ENCODE results near the gene TBC1D16. TPM values are rescaled to one million over a fixed set of nuclear protein-coding genes. Genes with fewer than 3 reads are reported as not detected.

The TBC1D16 gene
- total RNA-seq, 2 donors from 2014 or later, result 45.9 to 52.1 TPM

DNA sequence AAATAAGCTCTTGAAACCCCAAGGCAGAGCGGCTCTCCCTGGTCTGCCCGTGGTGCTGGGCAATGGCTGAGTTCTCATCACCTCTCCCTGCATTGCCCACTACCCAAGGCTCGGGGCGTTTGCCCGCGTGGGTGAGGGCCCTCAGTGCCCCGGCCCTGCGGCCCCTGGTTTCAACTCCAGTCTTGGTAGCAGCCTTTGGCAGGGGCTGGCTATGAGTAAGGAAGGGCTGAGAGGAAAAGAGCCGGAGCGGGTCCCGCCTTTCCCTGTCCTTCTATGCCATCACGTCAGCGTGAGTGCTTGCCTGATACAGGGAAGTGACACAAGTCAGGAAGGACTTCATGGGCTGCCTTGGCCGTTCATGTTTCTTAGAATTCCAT is 124.7 kb downstream of the TBC1D16 start:
- Histone ChIP-seq H3K27ac (no peak overlapping the region), H3K27me3 (replicated peaks; ENCODE audit: insufficient read depth) (peaks cover 3% of the 10 kb centered on the region), H3K4me3 (no peak overlapping the region), H3K36me3 (no peaks in the 10 kb centered on the region), H3K9me3 (no peaks in the 10 kb centered on the region), H3K4me1 (ENCODE audit: control insufficient read depth in 1 of 2, low read depth in 2 of 2) (no peaks in the 10 kb centered on the region)
- DNase-seq (ENCODE audit: low spot score), result no peak
- no peak for ATAC-seq (ENCODE audit: insufficient number of reproducible peaks, low FRiP score, low read depth)
- TF ChIP-seq, protein P1, sequence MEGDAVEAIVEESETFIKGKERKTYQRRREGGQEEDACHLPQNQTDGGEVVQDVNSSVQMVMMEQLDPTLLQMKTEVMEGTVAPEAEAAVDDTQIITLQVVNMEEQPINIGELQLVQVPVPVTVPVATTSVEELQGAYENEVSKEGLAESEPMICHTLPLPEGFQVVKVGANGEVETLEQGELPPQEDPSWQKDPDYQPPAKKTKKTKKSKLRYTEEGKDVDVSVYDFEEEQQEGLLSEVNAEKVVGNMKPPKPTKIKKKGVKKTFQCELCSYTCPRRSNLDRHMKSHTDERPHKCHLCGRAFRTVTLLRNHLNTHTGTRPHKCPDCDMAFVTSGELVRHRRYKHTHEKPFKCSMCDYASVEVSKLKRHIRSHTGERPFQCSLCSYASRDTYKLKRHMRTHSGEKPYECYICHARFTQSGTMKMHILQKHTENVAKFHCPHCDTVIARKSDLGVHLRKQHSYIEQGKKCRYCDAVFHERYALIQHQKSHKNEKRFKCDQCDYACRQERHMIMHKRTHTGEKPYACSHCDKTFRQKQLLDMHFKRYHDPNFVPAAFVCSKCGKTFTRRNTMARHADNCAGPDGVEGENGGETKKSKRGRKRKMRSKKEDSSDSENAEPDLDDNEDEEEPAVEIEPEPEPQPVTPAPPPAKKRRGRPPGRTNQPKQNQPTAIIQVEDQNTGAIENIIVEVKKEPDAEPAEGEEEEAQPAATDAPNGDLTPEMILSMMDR (IDR thresholded peaks at IDR 0.05), result no peak

DNA sequence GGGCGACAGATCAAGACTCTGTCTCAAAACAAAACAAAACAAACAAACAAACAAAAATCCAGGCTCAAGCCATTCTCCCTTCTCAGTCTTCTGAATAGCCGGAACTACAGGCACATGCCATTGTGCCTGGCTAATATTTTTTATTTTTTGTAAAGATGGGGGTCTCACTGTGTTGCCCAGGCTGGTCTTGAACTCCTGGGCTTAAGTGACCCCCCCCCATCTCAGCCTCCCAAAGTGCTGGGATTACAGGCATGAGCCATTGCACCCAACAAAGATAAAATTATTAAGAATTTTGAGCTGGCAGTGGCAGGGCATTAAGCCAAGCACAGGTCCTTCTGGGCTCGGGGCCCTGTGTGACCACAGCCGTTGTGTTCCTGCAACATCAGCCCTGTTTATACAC is 126.6 kb downstream of the TBC1D16 start:
- DNase-seq (ENCODE audit: low spot score), result no peak
- no peak overlapping the region for H3K27ac ChIP-seq
- TF ChIP-seq, protein P1 (IDR thresholded peaks at IDR 0.05), result no peak
- no peaks in the 10 kb centered on the region for H3K4me1 ChIP-seq (ENCODE audit: control insufficient read depth in 1 of 2, low read depth in 2 of 2)
- no peaks in the 10 kb centered on the region for H3K36me3 ChIP-seq
- H3K27me3 ChIP-seq (replicated peaks; ENCODE audit: insufficient read depth), result peaks cover 3% of the 10 kb centered on the region
- ATAC-seq (ENCODE audit: insufficient number of reproducible peaks, low FRiP score, low read depth), result no peak
- no peaks in the 10 kb centered on the region for H3K9me3 ChIP-seq
- H3K4me3 ChIP-seq, result no peak overlapping the region

DNA sequence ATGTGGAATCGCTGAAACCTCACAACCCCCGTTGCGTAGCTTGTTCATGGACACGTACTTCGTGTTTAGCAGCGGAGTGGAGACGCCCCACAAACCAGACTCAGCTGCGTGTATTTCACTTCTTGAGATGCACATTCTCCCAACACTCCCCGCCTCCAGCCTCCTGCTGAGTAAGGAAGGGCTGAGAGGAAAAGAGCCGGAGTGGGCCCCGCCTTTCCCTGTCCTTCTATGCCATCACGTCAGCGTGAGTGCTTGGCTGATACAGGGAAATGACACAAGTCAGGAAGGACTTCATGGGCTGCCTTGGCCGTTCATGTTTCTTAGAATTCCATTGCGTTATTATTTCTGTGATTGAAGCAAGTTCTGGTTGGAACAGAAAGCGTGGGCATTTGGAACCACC is 127.8 kb downstream of the TBC1D16 start:
- Histone ChIP-seq H3K4me1 (ENCODE audit: control insufficient read depth in 1 of 2, low read depth in 2 of 2) (no peaks in the 10 kb centered on the region), H3K9me3 (no peaks in the 10 kb centered on the region), H3K27ac (no peak overlapping the region), H3K36me3 (no peaks in the 10 kb centered on the region), H3K4me3 (no peak overlapping the region), H3K27me3 (replicated peaks; ENCODE audit: insufficient read depth) (peaks cover 3% of the 10 kb centered on the region)
- TF ChIP-seq, protein P1 (IDR thresholded peaks at IDR 0.05), result no peak
- ATAC-seq (ENCODE audit: insufficient number of reproducible peaks, low FRiP score, low read depth) (no peak), DNase-seq (ENCODE audit: low spot score) (no peak)

DNA sequence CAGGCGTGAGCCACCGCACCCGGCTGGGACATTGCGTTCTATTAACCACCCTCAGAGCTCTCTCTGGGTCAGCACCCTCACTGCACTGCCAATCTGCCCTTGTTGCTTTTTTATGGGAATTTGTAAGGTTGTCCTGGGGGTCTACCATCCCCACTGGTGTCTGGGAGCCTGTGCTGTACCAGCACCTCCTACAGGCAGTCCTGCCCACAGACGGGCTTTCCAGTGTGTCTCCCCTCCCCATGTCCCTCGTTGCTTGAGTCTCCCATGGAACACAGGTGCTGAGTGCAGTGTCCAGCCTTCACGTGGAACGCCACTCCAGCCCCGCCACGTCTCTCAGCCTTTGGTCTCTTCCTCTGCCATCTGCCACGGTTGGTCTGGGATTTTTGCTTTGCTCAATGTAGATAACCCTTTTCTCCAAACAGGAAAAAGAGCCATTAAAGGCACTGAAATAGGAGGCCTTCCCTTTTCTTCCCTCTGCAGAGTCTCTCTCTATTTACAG is 128.4 kb downstream of the TBC1D16 start:
- ATAC-seq (ENCODE audit: insufficient number of reproducible peaks, low FRiP score, low read depth), result no peak
- TF ChIP-seq, protein P1 (IDR thresholded peaks at IDR 0.05), result no peak
- Histone ChIP-seq H3K27me3 (replicated peaks; ENCODE audit: insufficient read depth) (peaks cover 3% of the 10 kb centered on the region), H3K4me1 (ENCODE audit: control insufficient read depth in 1 of 2, low read depth in 2 of 2) (no peaks in the 10 kb centered on the region), H3K27ac (no peak overlapping the region), H3K9me3 (no peaks in the 10 kb centered on the region), H3K36me3 (no peaks in the 10 kb centered on the region), H3K4me3 (no peak overlapping the region)
- no peak for DNase-seq (ENCODE audit: low spot score)

DNA sequence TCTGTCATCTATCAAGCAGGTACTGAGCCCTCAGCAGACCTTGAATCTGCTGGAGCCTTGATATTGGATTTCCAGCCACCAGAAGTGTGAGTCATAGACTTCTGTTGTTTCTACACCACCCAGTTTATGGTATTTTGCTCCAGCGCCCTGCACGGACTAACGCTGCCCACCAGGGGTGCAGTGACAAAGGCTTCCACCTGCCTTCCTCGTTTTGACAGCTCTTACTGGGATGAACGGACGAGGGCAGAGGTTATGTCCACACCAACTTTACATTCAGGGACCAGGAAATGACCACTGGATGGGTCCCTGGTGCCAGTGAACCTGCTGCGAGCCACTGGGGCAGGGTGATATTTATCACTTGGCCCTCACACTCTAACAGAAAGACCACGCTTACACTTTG is 129.8 kb downstream of the TBC1D16 start:
- no peaks in the 10 kb centered on the region for H3K9me3 ChIP-seq
- H3K27ac ChIP-seq, result no peak overlapping the region
- no peak overlapping the region for H3K4me3 ChIP-seq
- DNase-seq (ENCODE audit: low spot score), result no peak
- no peaks in the 10 kb centered on the region for H3K36me3 ChIP-seq
- peaks cover 3% of the 10 kb centered on the region for H3K27me3 ChIP-seq (replicated peaks; ENCODE audit: insufficient read depth)
- TF ChIP-seq, protein P1 (IDR thresholded peaks at IDR 0.05), result no peak
- no peaks in the 10 kb centered on the region for H3K4me1 ChIP-seq (ENCODE audit: control insufficient read depth in 1 of 2, low read depth in 2 of 2)
- ATAC-seq (ENCODE audit: insufficient number of reproducible peaks, low FRiP score, low read depth), result no peak

All from thoracic aorta (tissue), 2 donors.